K562 (cell line): ENCODE data around the gene AFF1. TPM values are rescaled to one million over a fixed set of nuclear protein-coding genes. Genes with fewer than 3 reads are reported as not detected.

Source experiments
- CAMTA2 ChIP-seq: fragments of 250-450 bp; sonication (Bioruptor Pico); conservative IDR thresholded peaks from 2 replicates; pipeline ENCODE4 v1.5.1; 2022
- ESRRA ChIP-seq: fragments of 450-650 bp; IDR thresholded peaks from 2 replicates; pipeline ENCODE4 v1.6.1; 2014; ENCODE audit warnings: low read depth, mild to moderate bottlenecking, moderate library complexity, borderline replicate concordance
- HOXB6 ChIP-seq: fragments of 250-450 bp; sonication (Bioruptor Pico); IDR thresholded peaks from 2 replicates; pipeline ENCODE4 v1.5.1; 2022; ENCODE audit warnings: mild to moderate bottlenecking, borderline replicate concordance
- MCM5 ChIP-seq: fragments of 450-650 bp; IDR thresholded peaks from 2 replicates; pipeline ENCODE4 v1.6.1; 2016; ENCODE audit warnings: low read depth
- MEIS2 ChIP-seq: fragments of 450-650 bp; IDR thresholded peaks from 2 replicates; pipeline ENCODE4 v1.6.1; 2014; ENCODE audit warnings: mild to moderate bottlenecking; ENCODE audit not compliant: partially characterized antibody
- NFXL1 ChIP-seq: fragments of 450-650 bp; formaldehyde crosslinking; IDR thresholded peaks from 2 replicates; pipeline ENCODE4 v1.4.0; 2021; ENCODE audit warnings: mild to moderate bottlenecking
- NR2C1 ChIP-seq, 2 experiments: fragments of 450-650 bp; IDR thresholded peaks; 2 replicates each; pipeline ENCODE4 v1.6.1; 2017; ENCODE audit warnings: mild to moderate bottlenecking in 2 of 2, antibody characterized with exemption in 1 of 2, inconsistent platforms in 1 of 2, missing compliant biosample characterization in 1 of 2, missing genetic modification characterization in 1 of 2
- NUFIP1 ChIP-seq: fragments of 450-650 bp; IDR thresholded peaks from 2 replicates; pipeline ENCODE4 v1.6.1; 2018; ENCODE audit not compliant: partially characterized antibody
- PRMT5 ChIP-seq: sonication (generic); formaldehyde crosslinking; IDR thresholded peaks from 2 replicates; pipeline ENCODE4 v1.5.0; 2020; ENCODE audit warnings: missing genetic modification reagents
- ZBTB1 ChIP-seq: sonication (generic); formaldehyde crosslinking; IDR thresholded peaks from 2 replicates; pipeline ENCODE4 v1.8.1; 2023; ENCODE audit warnings: missing genetic modification reagents, low read depth, mild to moderate bottlenecking, borderline replicate concordance
- ZC3H8 ChIP-seq: fragments of 450-650 bp; IDR thresholded peaks from 2 replicates; pipeline ENCODE4 v1.6.1; 2017
- ZFP30 ChIP-seq: fragments of 250-450 bp; sonication (Bioruptor Pico); IDR thresholded peaks from 2 replicates; pipeline ENCODE4 v1.8.0; 2022; ENCODE audit warnings: moderate library complexity, mild to moderate bottlenecking, inconsistent platforms, borderline replicate concordance
- ZNF134 ChIP-seq: fragments of 250-450 bp; sonication (Bioruptor Pico); conservative IDR thresholded peaks from 2 replicates; pipeline ENCODE4 v1.4.0; 2020
- ZNF146 ChIP-seq: IDR thresholded peaks from one replicate; pipeline ENCODE4 v1.6.1; 2018; ENCODE audit warnings: missing compliant biosample characterization; ENCODE audit not compliant: unreplicated experiment
- ZNF780A ChIP-seq: fragments of 250-450 bp; sonication (Bioruptor Pico); IDR thresholded peaks from 2 replicates; pipeline ENCODE4 v1.5.0; 2021; ENCODE audit warnings: mild to moderate bottlenecking
- polyA plus RNA-seq, 8 experiments: library from polyadenylated mRNA; depleted of rRNA in 4 of 8; stranded (reverse) in 5 of 8; unstranded in 3 of 8; fragments of >200 nt; fragmentation: Nextera tagmentation in 2 of 8; fragmentation: Illumina TruSeq in 1 of 8; extraction: Ambion mirVana in 2 of 8; extraction: Trizol in 1 of 8; gene quantifications; 2 replicates each; pipeline versions ENCODE4 v1.2.1 to v1.2.3, GENCODE V29; 2011 to 2014; ENCODE audit warnings: inconsistent platforms in 1 of 8, missing spikeins in 1 of 8
- total RNA-seq, 7 experiments: library from RNA; depleted of rRNA in 6 of 7; stranded (reverse); fragments of >200 nt in 6 of 7; fragmentation: Illumina TruSeq in 2 of 7; extraction: Trizol in 2 of 7; gene quantifications; 2 replicates each; pipeline versions ENCODE4 v1.2.1 to v1.2.3, GENCODE V29; 2011 to 2021; ENCODE audit warnings: low replicate concordance in 1 of 7
- TF ChIP-seq, protein P1 (sequence below): sonication (generic); formaldehyde crosslinking; IDR thresholded peaks from 2 replicates; pipeline ENCODE4 v1.8.1; 2023; ENCODE audit warnings: mild to moderate bottlenecking, missing genetic modification reagents
- TF ChIP-seq, protein P2 (sequence below): fragments of 250-450 bp; sonication (Bioruptor Pico); IDR thresholded peaks from 2 replicates; pipeline ENCODE4 v1.4.0; 2020; ENCODE audit warnings: mild to moderate bottlenecking
- TF ChIP-seq, protein P3 (sequence below): sonication (generic); formaldehyde crosslinking; IDR thresholded peaks from 2 replicates; pipeline ENCODE4 v1.8.0; 2022; ENCODE audit warnings: mild to moderate bottlenecking, missing genetic modification reagents, borderline replicate concordance
- TF ChIP-seq, protein P4 (sequence below), 2 experiments: fragments of 450-650 bp in 1 of 2; sonication (generic) in 1 of 2; formaldehyde crosslinking; conservative IDR thresholded peaks; 2 replicates each; pipeline versions ENCODE4 v1.4.0 to v1.8.1; 2020 to 2022; ENCODE audit warnings: mild to moderate bottlenecking in 1 of 2, missing genetic modification reagents in 1 of 2
- TF ChIP-seq, protein P5 (sequence below): fragments of 450-650 bp; formaldehyde crosslinking; IDR thresholded peaks from 2 replicates; pipeline ENCODE4 v1.4.0; 2020; ENCODE audit warnings: mild to moderate bottlenecking, mixed read lengths

The AFF1 gene
- total and polyA plus RNA-seq, 9 of the 15 experiments (the other 6 are each of a cell fraction or from before 2014, with no cell fraction given) = 4.1 to 47.5 (median 17.2) TPM

DNA sequence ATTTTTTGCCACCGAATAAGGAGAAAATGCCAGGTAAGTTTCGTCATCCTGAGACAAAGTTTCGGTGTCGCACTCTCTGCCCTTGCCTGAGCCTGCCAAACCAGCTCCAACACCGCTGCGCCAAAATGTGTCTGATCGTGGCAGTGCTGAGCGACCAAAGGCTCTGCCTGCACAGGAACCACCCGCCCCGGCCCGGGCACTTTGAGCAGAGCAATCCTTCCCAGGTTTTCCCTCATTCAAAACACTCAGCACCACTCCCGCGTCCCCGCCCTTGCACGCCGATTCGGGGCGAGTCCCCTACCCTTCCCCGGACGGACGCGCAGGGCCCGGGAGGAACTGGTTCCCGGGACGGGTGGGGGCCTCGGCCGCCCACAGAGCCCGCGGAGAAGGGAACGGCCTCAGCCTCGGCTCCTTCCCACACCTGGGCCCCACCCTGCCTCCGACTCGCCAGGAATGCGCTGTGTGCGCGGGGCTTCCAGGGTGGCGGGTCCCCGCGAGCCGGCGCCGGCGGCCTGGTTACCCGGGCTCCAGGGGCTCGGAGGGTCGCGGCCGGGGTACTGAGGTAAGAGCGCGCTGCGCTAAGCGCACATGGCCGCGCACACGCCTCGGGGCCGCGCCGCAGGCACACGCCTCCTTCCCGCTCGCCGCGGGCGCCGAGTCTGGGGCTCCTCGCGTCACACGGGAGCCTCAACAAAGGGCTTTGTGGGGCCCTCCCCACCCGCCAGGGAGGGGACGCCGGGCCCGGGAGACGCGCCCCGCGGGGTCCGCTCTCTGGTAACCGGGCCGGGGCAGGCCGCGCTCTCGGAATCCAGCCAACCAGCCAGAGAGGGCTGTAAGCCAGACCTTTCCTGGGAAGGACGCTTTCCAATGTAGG is 42.8 kb upstream of the AFF1 start, which contains the start of gene C4orf36 (continued):
- TF ChIP-seq, protein P1, sequence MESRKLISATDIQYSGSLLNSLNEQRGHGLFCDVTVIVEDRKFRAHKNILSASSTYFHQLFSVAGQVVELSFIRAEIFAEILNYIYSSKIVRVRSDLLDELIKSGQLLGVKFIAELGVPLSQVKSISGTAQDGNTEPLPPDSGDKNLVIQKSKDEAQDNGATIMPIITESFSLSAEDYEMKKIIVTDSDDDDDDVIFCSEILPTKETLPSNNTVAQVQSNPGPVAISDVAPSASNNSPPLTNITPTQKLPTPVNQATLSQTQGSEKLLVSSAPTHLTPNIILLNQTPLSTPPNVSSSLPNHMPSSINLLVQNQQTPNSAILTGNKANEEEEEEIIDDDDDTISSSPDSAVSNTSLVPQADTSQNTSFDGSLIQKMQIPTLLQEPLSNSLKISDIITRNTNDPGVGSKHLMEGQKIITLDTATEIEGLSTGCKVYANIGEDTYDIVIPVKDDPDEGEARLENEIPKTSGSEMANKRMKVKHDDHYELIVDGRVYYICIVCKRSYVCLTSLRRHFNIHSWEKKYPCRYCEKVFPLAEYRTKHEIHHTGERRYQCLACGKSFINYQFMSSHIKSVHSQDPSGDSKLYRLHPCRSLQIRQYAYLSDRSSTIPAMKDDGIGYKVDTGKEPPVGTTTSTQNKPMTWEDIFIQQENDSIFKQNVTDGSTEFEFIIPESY = peak; percentile 67
- no peak for TF ChIP-seq ZNF146 (CRISPR knock-in tag)
- TF ChIP-seq, protein P2, sequence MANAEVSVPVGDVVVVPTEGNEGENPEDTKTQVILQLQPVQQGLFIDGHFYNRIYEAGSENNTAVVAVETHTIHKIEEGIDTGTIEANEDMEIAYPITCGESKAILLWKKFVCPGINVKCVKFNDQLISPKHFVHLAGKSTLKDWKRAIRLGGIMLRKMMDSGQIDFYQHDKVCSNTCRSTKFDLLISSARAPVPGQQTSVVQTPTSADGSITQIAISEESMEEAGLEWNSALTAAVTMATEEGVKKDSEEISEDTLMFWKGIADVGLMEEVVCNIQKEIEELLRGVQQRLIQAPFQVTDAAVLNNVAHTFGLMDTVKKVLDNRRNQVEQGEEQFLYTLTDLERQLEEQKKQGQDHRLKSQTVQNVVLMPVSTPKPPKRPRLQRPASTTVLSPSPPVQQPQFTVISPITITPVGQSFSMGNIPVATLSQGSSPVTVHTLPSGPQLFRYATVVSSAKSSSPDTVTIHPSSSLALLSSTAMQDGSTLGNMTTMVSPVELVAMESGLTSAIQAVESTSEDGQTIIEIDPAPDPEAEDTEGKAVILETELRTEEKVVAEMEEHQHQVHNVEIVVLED (CRISPR knock-in tag) = no peak
- TF ChIP-seq MCM5 = no peak
- TF ChIP-seq ESRRA = no peak
- TF ChIP-seq, protein P3, sequence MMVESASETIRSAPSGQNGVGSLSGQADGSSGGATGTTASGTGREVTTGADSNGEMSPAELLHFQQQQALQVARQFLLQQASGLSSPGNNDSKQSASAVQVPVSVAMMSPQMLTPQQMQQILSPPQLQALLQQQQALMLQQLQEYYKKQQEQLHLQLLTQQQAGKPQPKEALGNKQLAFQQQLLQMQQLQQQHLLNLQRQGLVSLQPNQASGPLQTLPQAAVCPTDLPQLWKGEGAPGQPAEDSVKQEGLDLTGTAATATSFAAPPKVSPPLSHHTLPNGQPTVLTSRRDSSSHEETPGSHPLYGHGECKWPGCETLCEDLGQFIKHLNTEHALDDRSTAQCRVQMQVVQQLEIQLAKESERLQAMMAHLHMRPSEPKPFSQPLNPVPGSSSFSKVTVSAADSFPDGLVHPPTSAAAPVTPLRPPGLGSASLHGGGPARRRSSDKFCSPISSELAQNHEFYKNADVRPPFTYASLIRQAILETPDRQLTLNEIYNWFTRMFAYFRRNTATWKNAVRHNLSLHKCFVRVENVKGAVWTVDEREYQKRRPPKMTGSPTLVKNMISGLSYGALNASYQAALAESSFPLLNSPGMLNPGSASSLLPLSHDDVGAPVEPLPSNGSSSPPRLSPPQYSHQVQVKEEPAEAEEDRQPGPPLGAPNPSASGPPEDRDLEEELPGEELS (CRISPR knock-in tag) = peak; percentile 91; the same call in 1 of the 2 replicates
- no peak for TF ChIP-seq ZNF780A (CRISPR knock-in tag)
- TF ChIP-seq ZFP30 (CRISPR knock-in tag) = no peak
- no peak for TF ChIP-seq ZC3H8
- TF ChIP-seq ZNF134 (CRISPR knock-in tag) = no peak
- no peak for TF ChIP-seq NUFIP1
- no peak for TF ChIP-seq PRMT5 (CRISPR knock-in tag)
- TF ChIP-seq HOXB6 (CRISPR knock-in tag) = no peak
- TF ChIP-seq MEIS2 = no peak
- no peak for TF ChIP-seq NR2C1 (IDR thresholded peaks at IDR 0.05)
- TF ChIP-seq NR2C1 (tag; IDR thresholded peaks at IDR 0.05) = no peak
- TF ChIP-seq ZBTB1 = peak; percentile 86
- no peak for TF ChIP-seq NFXL1 (CRISPR knock-in tag)
- TF ChIP-seq, protein P4, sequence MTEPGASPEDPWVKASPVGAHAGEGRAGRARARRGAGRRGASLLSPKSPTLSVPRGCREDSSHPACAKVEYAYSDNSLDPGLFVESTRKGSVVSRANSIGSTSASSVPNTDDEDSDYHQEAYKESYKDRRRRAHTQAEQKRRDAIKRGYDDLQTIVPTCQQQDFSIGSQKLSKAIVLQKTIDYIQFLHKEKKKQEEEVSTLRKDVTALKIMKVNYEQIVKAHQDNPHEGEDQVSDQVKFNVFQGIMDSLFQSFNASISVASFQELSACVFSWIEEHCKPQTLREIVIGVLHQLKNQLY (CRISPR knock-in tag; conservative IDR thresholded peaks at IDR 0.05) = no peak
- TF ChIP-seq, protein P5, sequence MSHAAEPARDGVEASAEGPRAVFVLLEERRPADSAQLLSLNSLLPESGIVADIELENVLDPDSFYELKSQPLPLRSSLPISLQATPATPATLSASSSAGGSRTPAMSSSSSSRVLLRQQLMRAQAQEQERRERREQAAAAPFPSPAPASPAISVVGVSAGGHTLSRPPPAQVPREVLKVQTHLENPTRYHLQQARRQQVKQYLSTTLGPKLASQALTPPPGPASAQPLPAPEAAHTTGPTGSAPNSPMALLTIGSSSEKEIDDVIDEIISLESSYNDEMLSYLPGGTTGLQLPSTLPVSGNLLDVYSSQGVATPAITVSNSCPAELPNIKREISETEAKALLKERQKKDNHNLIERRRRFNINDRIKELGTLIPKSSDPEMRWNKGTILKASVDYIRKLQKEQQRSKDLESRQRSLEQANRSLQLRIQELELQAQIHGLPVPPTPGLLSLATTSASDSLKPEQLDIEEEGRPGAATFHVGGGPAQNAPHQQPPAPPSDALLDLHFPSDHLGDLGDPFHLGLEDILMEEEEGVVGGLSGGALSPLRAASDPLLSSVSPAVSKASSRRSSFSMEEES (CRISPR knock-in tag) = no peak
- TF ChIP-seq CAMTA2 = no peak
